Activated naive CD8-positive, alpha-beta T cell treated with anti-CD3 and anti-CD28 coated beads, Interleukin-2, amount 50 U/mL, for 16 hours (primary cell): Measurements from ENCODE around the gene RNF220.

Source experiments
- DNase-seq: peaks from one replicate; pipeline ENCODE4 v3.0.0-alpha.2; 2020; ENCODE audit warnings: low read depth, low spot score

The RNF220 gene

GRCh38 chr1:44406737-44407429 is 1.8 kb downstream of the RNF220 start:
- no peak for DNase-seq

GRCh38 chr1:44407430-44408211 is 2.6 kb downstream of the RNF220 start:
- no peak for DNase-seq

- no peak for DNase-seq
Measured at GRCh38 chr1:44408212-44408582, 3.1 kb downstream of the RNF220 start.

- no peak for DNase-seq
Measured at GRCh38 chr1:44408632-44409602, 3.9 kb downstream of the RNF220 start.

- DNase-seq, result no peak
Measured at GRCh38 chr1:44409757-44410156, 4.7 kb downstream of the RNF220 start.

GRCh38 chr1:44411861-44412260 is 6.8 kb downstream of the RNF220 start:
- DNase-seq, result no peak

- no peak for DNase-seq
Measured at GRCh38 chr1:44412601-44413000, 7.5 kb downstream of the RNF220 start.

GRCh38 chr1:44413740-44414139 is 8.7 kb downstream of the RNF220 start:
- no peak for DNase-seq

- no peak for DNase-seq
Measured at GRCh38 chr1:44415013-44415412, 10.0 kb downstream of the RNF220 start.

GRCh38 chr1:44416408-44416807 is 11.4 kb downstream of the RNF220 start:
- DNase-seq, result no peak

- no peak for DNase-seq
Measured at GRCh38 chr1:44417351-44418021, 12.4 kb downstream of the RNF220 start.

- no peak for DNase-seq
Measured at GRCh38 chr1:44418022-44418673, 13.1 kb downstream of the RNF220 start.

GRCh38 chr1:44419901-44420300 is 14.8 kb downstream of the RNF220 start:
- DNase-seq, result no peak

GRCh38 chr1:44420535-44420934 is 15.5 kb downstream of the RNF220 start:
- no peak for DNase-seq

GRCh38 chr1:44421446-44421884 is 16.4 kb downstream of the RNF220 start:
- no peak for DNase-seq

GRCh38 chr1:44422161-44422560 is 17.1 kb downstream of the RNF220 start:
- DNase-seq, result no peak

- DNase-seq, result no peak
Measured at GRCh38 chr1:44423591-44424537, 18.8 kb downstream of the RNF220 start.

- no peak for DNase-seq
Measured at GRCh38 chr1:44424747-44425146, 19.7 kb downstream of the RNF220 start.

- DNase-seq, result no peak
Measured at GRCh38 chr1:44425341-44426082, 20.5 kb downstream of the RNF220 start.
